Muscle of leg (tissue), 11 donors: ENCODE results near the gene PTK6. TPM values are rescaled to one million over a fixed set of nuclear protein-coding genes. Genes with fewer than 3 reads are reported as not detected.
"Not testable (repeated sequence)": the region's sequence is repeated elsewhere in the genome, so short reads cannot be mapped to it uniquely, and the experiment has no call there.

Experiments
- DNase-seq: peaks from one replicate; pipeline ENCODE4 v3.0.0; 2013
- H3K27ac ChIP-seq: one replicate; pipeline ENCODE4 v1.5.1; 2013; ENCODE audit warnings: mild to moderate bottlenecking, low read length, control low read depth
- H3K27me3 ChIP-seq: one replicate; pipeline ENCODE4 v1.6.1; 2013; ENCODE audit warnings: low read length; ENCODE audit not compliant: control insufficient read depth, insufficient read depth
- H3K36me3 ChIP-seq: one replicate; pipeline ENCODE4 v1.6.1; 2013; ENCODE audit warnings: low read length; ENCODE audit not compliant: control insufficient read depth, insufficient read depth
- H3K4me1 ChIP-seq: one replicate; pipeline ENCODE4 v1.6.1; 2013; ENCODE audit warnings: low read length; ENCODE audit not compliant: control insufficient read depth, insufficient read depth
- H3K4me3 ChIP-seq: one replicate; pipeline ENCODE4 v1.5.1; 2013; ENCODE audit warnings: low read length, control low read depth
- H3K9me3 ChIP-seq: replicated peaks from 2 replicates; pipeline ENCODE4 v1.6.1; 2013; ENCODE audit warnings: low read depth, low read length; ENCODE audit not compliant: control insufficient read depth
- WGBS: methylation state at CpG from one replicate; pipeline ENCODE4 v1.1.5; 2013; ENCODE audit warnings: missing lambda C conversion rate; ENCODE audit not compliant: insufficient coverage; 5-methylcytosine and 5-hydroxymethylcytosine counted together
- polyA plus RNA-seq, 8 donors: library from polyadenylated mRNA; unstranded; fragments of 120-200 nt; gene quantifications; one replicate each; pipeline versions ENCODE4 v1.2.1 to v1.2.3, GENCODE V29; 2013; ENCODE audit warnings: inconsistent platforms in 1 of 8, low replicate concordance in 1 of 8; ENCODE audit not compliant: insufficient read length in 8 of 8, insufficient read depth in 1 of 8
- total RNA-seq: library from RNA; stranded (reverse); fragments of 120-200 nt; gene quantifications from one replicate; pipeline ENCODE4 v1.2.4, GENCODE V29; 2013

The PTK6 gene
- total and polyA plus RNA-seq, 9 donors: 0.08 to 0.61 (median 0.34) TPM; not detected in 1

GRCh38 chr20:63518946-63519667 lies 18.1 kb downstream of the PTK6 start:
- Histone ChIP-seq H3K27me3 (no peaks in the 10 kb centered on the region), H3K36me3 (peaks cover 31% of the 10 kb centered on the region), H3K4me1 (peaks cover 38% of the 10 kb centered on the region), H3K9me3 (no peaks in the 10 kb centered on the region), H3K4me3 (peak overlapping the region; percentile 65), H3K27ac (peak overlapping the region; percentile 20)
- no peak for DNase-seq
- WGBS: 55% methylated on average over 32 of the region's 32 CpGs

- DNase-seq: no peak
- peaks cover 26% of the 10 kb centered on the region for H3K36me3 ChIP-seq
- no peak overlapping the region for H3K27ac ChIP-seq
- no peaks in the 10 kb centered on the region for H3K27me3 ChIP-seq
- WGBS: 58% methylated on average over 17 of the region's 20 CpGs
- peaks cover 38% of the 10 kb centered on the region for H3K4me1 ChIP-seq
- H3K9me3 ChIP-seq: no peaks in the 10 kb centered on the region
- H3K4me3 ChIP-seq: no peak overlapping the region
These were observed 18.8 kb downstream of the PTK6 start for GRCh38 chr20:63518351-63518861.

- 82% methylated on average over 28 of the region's 32 CpGs for WGBS
- Histone ChIP-seq H3K27me3 (no peaks in the 10 kb centered on the region), H3K4me3 (no peak overlapping the region), H3K36me3 (peaks cover 21% of the 10 kb centered on the region), H3K4me1 (peaks cover 34% of the 10 kb centered on the region), H3K27ac (no peak overlapping the region), H3K9me3 (no peaks in the 10 kb centered on the region)
- DNase-seq: peak; percentile 9
These were observed 19.5 kb downstream of the PTK6 start for GRCh38 chr20:63517376-63518309.

- DNase-seq, H3K27ac ChIP-seq, H3K27me3 ChIP-seq, H3K4me3 ChIP-seq, H3K9me3 ChIP-seq: not testable (repeated sequence)
- peaks cover 10% of the 10 kb centered on the region for H3K36me3 ChIP-seq
- peaks cover 16% of the 10 kb centered on the region for H3K4me1 ChIP-seq
- no CpG with 5 or more reads among the region's 10 CpGs for WGBS
These were observed 22.7 kb downstream of the PTK6 start for GRCh38 chr20:63514520-63514919.

DNA sequence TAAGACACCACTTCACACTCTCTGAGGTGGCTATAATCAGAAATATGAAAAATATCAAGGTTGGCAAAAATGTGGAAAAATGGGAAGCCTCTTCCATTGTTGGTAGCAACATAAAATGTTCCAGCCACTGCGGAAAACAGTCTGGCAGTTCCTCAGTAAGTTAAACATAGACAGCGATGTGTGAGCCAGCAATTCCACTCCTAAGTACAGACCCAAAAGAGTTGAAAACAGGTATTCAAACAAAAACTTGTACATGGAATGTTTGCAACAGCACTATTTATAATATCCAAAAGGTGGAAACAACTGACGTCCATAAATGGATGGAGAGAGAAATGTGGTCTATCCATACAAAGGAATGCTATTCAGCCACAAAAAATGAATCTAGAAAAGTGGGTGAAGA lies 24.0 kb downstream of the PTK6 start:
- Histone ChIP-seq H3K27ac (no peak overlapping the region), H3K9me3 (peaks cover 3% of the 10 kb centered on the region), H3K27me3 (peaks cover 2% of the 10 kb centered on the region), H3K4me1 (peaks cover 6% of the 10 kb centered on the region), H3K4me3 (no peak overlapping the region), H3K36me3 (peaks cover 7% of the 10 kb centered on the region)
- DNase-seq: no peak
- WGBS: 100% methylated on average over 1 of the region's 3 CpGs

GRCh38 chr20:63509088-63509564 lies 28.1 kb downstream of the PTK6 start:
- H3K27ac ChIP-seq: no peak overlapping the region
- H3K9me3 ChIP-seq: peaks cover 26% of the 10 kb centered on the region
- no peaks in the 10 kb centered on the region for H3K4me1 ChIP-seq
- no peak for DNase-seq
- no peak overlapping the region for H3K4me3 ChIP-seq
- H3K36me3 ChIP-seq: no peaks in the 10 kb centered on the region
- H3K27me3 ChIP-seq: peaks cover 9% of the 10 kb centered on the region
- WGBS: 85% methylated on average over 7 of the region's 9 CpGs

DNA sequence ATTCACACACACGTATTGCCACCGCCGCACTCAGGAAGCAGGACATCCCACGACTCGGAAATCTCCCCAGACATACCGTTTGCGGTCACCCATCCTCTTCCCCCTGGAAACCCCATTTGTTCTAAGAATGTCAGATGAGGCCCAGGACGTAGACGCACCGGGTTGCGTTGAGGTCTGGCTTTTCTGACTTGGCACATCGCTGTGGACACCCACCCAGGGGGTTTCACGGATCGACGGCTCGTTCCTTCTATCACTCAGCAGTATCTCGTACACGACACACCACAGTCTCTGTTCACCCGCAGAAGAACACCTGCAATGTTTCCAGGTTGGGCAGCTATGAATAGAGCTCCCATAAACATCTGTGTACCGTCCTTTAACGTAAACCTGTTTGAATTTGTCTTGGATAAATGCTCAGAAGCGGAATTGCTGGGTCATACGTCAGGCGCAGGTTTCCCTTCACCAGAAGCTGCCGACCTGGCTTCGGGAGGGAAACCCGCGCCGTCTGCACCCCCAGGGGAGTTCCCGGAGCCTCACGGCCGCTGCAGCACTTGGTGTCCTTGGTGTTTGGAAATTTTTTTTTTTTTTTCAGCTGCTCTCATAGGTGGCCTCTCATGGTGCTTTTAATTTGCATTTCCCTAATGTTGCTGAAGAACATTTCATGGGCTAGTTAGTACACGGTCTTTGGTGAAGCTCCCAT lies 29.0 kb downstream of the PTK6 start:
- Histone ChIP-seq H3K27me3 (peaks cover 9% of the 10 kb centered on the region), H3K4me3 (no peak overlapping the region), H3K36me3 (no peaks in the 10 kb centered on the region), H3K9me3 (peaks cover 26% of the 10 kb centered on the region), H3K27ac (no peak overlapping the region), H3K4me1 (peaks cover 6% of the 10 kb centered on the region)
- no peak for DNase-seq
- 78% methylated on average over 31 of the region's 33 CpGs for WGBS

GRCh38 chr20:63507083-63507743 lies 30.0 kb downstream of the PTK6 start:
- WGBS: 92% methylated on average over 29 of the region's 30 CpGs
- Histone ChIP-seq H3K36me3 (no peaks in the 10 kb centered on the region), H3K4me3 (no peak overlapping the region), H3K27ac (no peak overlapping the region), H3K27me3 (peaks cover 10% of the 10 kb centered on the region), H3K9me3 (peaks cover 26% of the 10 kb centered on the region), H3K4me1 (peaks cover 14% of the 10 kb centered on the region)
- DNase-seq: no peak

GRCh38 chr20:63505723-63506122 lies 31.5 kb downstream of the PTK6 start:
- Histone ChIP-seq H3K4me3 (no peak overlapping the region), H3K4me1 (peaks cover 27% of the 10 kb centered on the region), H3K27me3 (peaks cover 16% of the 10 kb centered on the region), H3K27ac (no peak overlapping the region), H3K9me3 (peaks cover 26% of the 10 kb centered on the region), H3K36me3 (no peaks in the 10 kb centered on the region)
- DNase-seq: no peak
- 88% methylated on average over 6 of the region's 12 CpGs for WGBS
